A549 (cell line): Measurements from ENCODE around the gene TPRG1. TPM values are rescaled to one million over a fixed set of nuclear protein-coding genes. Genes with fewer than 3 reads are reported as not detected.

Experiments used
- ATAC-seq, 2 experiments: fragments of 200-7000 bp in 1 of 2; fragments of >200 bp in 1 of 2; cut with Nextera tagmentation in 1 of 2; cut with Tn5 transposase in 1 of 2; 3 replicates each; pipeline versions ENCODE4 v1.8.0 to v1.9.1; 2018 to 2020; ENCODE audit warnings: mild to moderate bottlenecking in 1 of 2, moderate library complexity in 1 of 2
- CTCF ChIA-PET: fragments of 300-600 bp; sonication (Branson Sonifier 250); formaldehyde crosslinking; extraction: SDS; loops from one replicate; lab custom pipeline; 2021; ENCODE audit warnings: antibody characterized with exemption, inconsistent platforms; lab: Yijun Ruan, JAX
- POLR2A ChIA-PET: fragments of 350-600 bp; formaldehyde crosslinking; extraction: SDS; loops from one replicate; lab custom pipeline; 2021; ENCODE audit warnings: antibody characterized with exemption, inconsistent platforms; lab: Yijun Ruan, JAX
- DNase-seq, 2 experiments: peaks; one replicate each; pipeline versions ENCODE4 v3.0.0 to v3.0.0-alpha.2; 2011 to 2016; ENCODE audit warnings: low read depth in 1 of 2, low spot score in 1 of 2
- FAIRE-seq: peaks from 2 replicates; lab custom pipeline; 2011; peaks lifted over from hg19 to GRCh38; lab: Jason Lieb, UNC
- H3K27ac ChIP-seq, 2 experiments: fragments of >200 bp; sonication (Bioruptor Twin); formaldehyde crosslinking; 3 replicates each; pipeline ENCODE4 v1.5.1; 2016 to 2017
- H3K4me1 ChIP-seq: fragments of >200 bp; sonication (Bioruptor Twin); formaldehyde crosslinking; 3 replicates; pipeline ENCODE4 v1.6.1; 2016
- H3K4me2 ChIP-seq: fragments of >200 bp; sonication (Bioruptor Twin); formaldehyde crosslinking; 3 replicates; pipeline ENCODE4 v1.6.1; 2016
- H3K4me3 ChIP-seq: fragments of >200 bp; sonication (Bioruptor Twin); formaldehyde crosslinking; 3 replicates; pipeline ENCODE4 v1.5.1; 2016
- H3K9me3 ChIP-seq: fragments of >200 bp; sonication (Bioruptor Twin); formaldehyde crosslinking; 3 replicates; pipeline ENCODE4 v1.6.1; 2016
- CBX2 ChIP-seq: fragments of 200-600 bp; sonication (generic); IDR thresholded peaks from 2 replicates; pipeline ENCODE4 v1.6.1; 2016; ENCODE audit warnings: low read depth, mild to moderate bottlenecking, borderline replicate concordance
- EHMT2 ChIP-seq: fragments of 200-600 bp; sonication (generic); IDR thresholded peaks from 2 replicates; pipeline ENCODE4 v1.6.1; 2016; ENCODE audit warnings: antibody characterized with exemption, low read depth, mild to moderate bottlenecking, moderate library complexity
- FOSB ChIP-seq: fragments of 250-450 bp; sonication (Bioruptor Pico); IDR thresholded peaks from 2 replicates; pipeline ENCODE4 v1.5.0; 2020; ENCODE audit warnings: mild to moderate bottlenecking, moderate library complexity
- FOSL2 ChIP-seq, 2 experiments: fragments of 450-650 bp in 1 of 2; fragments of >200 bp in 1 of 2; sonication (Bioruptor Twin) in 1 of 2; formaldehyde crosslinking; IDR thresholded peaks; 2 replicates each; pipeline versions ENCODE4 v1.5.0 to v1.6.1; 2016 to 2020; ENCODE audit warnings: mild to moderate bottlenecking in 1 of 2, moderate library complexity in 1 of 2
- GATA3 ChIP-seq: IDR thresholded peaks from 2 replicates; pipeline ENCODE4 v1.6.1; 2012; ENCODE audit warnings: borderline replicate concordance
- HDAC2 ChIP-seq: fragments of 200-600 bp; sonication (generic); IDR thresholded peaks from 2 replicates; pipeline ENCODE4 v1.6.1; 2016
- HEYL ChIP-seq: fragments of 250-450 bp; sonication (Bioruptor Pico); IDR thresholded peaks from 2 replicates; pipeline ENCODE4 v1.8.0; 2021; ENCODE audit warnings: mild to moderate bottlenecking, moderate library complexity
- HOXA7 ChIP-seq: fragments of 250-450 bp; sonication (Bioruptor Pico); IDR thresholded peaks from 2 replicates; pipeline ENCODE4 v1.5.0; 2020; ENCODE audit warnings: mild to moderate bottlenecking, moderate library complexity
- HOXB13 ChIP-seq: fragments of 250-450 bp; sonication (Bioruptor Pico); IDR thresholded peaks from 2 replicates; pipeline ENCODE4 v1.5.0; 2020; ENCODE audit warnings: low read depth, mild to moderate bottlenecking, moderate library complexity
- HOXB5 ChIP-seq: fragments of 250-450 bp; sonication (Bioruptor Pico); IDR thresholded peaks from 2 replicates; pipeline ENCODE4 v1.5.0; 2020; ENCODE audit warnings: mild to moderate bottlenecking, moderate library complexity
- JUNB ChIP-seq: fragments of >200 bp; sonication (Bioruptor Twin); formaldehyde crosslinking; IDR thresholded peaks from 2 replicates; pipeline ENCODE4 v1.6.1; 2016
- KDM1A ChIP-seq: fragments of 200-600 bp; sonication (generic); IDR thresholded peaks from 2 replicates; pipeline ENCODE4 v1.6.1; 2016; ENCODE audit warnings: low read depth, mild to moderate bottlenecking
- KDM5A ChIP-seq: fragments of 200-600 bp; sonication (generic); IDR thresholded peaks from 2 replicates; pipeline ENCODE4 v1.6.1; 2016; ENCODE audit warnings: antibody characterized with exemption, mild to moderate bottlenecking
- MAZ ChIP-seq: fragments of 150-350 bp; IDR thresholded peaks from 2 replicates; pipeline ENCODE4 v1.6.1; 2014; ENCODE audit warnings: antibody characterized with exemption, low read depth, low read length, borderline replicate concordance
- MYC ChIP-seq: IDR thresholded peaks from 2 replicates; pipeline ENCODE4 v1.6.1; 2012; ENCODE audit warnings: mild to moderate bottlenecking, inconsistent platforms, low read length, improper control_type of control experiment, borderline replicate concordance
- POLR2A ChIP-seq: IDR thresholded peaks from 2 replicates; pipeline ENCODE4 v1.6.1; 2012; ENCODE audit warnings: mild to moderate bottlenecking, low read length
- RCOR1 ChIP-seq: fragments of 150-350 bp; IDR thresholded peaks from 2 replicates; pipeline ENCODE4 v1.6.1; 2014; ENCODE audit warnings: antibody characterized with exemption, low read length, low read depth
- RFX5 ChIP-seq: fragments of 450-650 bp; IDR thresholded peaks from 2 replicates; pipeline ENCODE4 v1.7.1; 2014; ENCODE audit warnings: antibody characterized with exemption, mild to moderate bottlenecking, moderate library complexity
- RNF2 ChIP-seq: fragments of 200-600 bp; sonication (generic); IDR thresholded peaks from 2 replicates; pipeline ENCODE4 v1.6.1; 2016; ENCODE audit warnings: low read depth, mild to moderate bottlenecking, antibody characterized with exemption, moderate library complexity, borderline replicate concordance
- ZFP36 ChIP-seq: fragments of 450-650 bp; IDR thresholded peaks from 2 replicates; pipeline ENCODE4 v1.6.1; 2014; ENCODE audit warnings: borderline replicate concordance; ENCODE audit not compliant: partially characterized antibody
- ZNF302 ChIP-seq: fragments of 250-450 bp; sonication (Bioruptor Pico); IDR thresholded peaks from 2 replicates; pipeline ENCODE4 v1.9.0; 2021; ENCODE audit warnings: inconsistent platforms, mild to moderate bottlenecking, moderate library complexity
- WGBS: methylation state at CpG from one replicate; pipeline ENCODE4 v1.1.6; 2017; ENCODE audit errors: missing lambda C conversion rate; 5-methylcytosine and 5-hydroxymethylcytosine counted together
- polyA plus RNA-seq, 4 experiments: library from polyadenylated mRNA; depleted of rRNA in 3 of 4; stranded (reverse); fragments of >200 nt; fragmentation: RNase III in 1 of 4; extraction: RNeasy Plus Mini Kit Qiagen cat#74134 plus additional on column Dnase treatment in 1 of 4; gene quantifications; 2 replicates in 3 of 4; 3 replicates in 1 of 4; pipeline ENCODE4 v1.2.3, GENCODE V29; 2011 to 2017
- TF ChIP-seq, protein P1 (sequence below): fragments of 250-450 bp; sonication (Bioruptor Pico); IDR thresholded peaks from 2 replicates; pipeline ENCODE4 v1.5.0; 2021; ENCODE audit warnings: mild to moderate bottlenecking, moderate library complexity, borderline replicate concordance
- TF ChIP-seq, protein P2 (sequence below): IDR thresholded peaks from 2 replicates; pipeline ENCODE4 v1.6.1; 2012; ENCODE audit warnings: low read depth, borderline replicate concordance
- TF ChIP-seq, protein P3 (sequence below): fragments of >200 bp; sonication (Bioruptor Twin); formaldehyde crosslinking; IDR thresholded peaks from 2 replicates; pipeline ENCODE4 v1.6.1; 2016
- TF ChIP-seq, protein P4 (sequence below): IDR thresholded peaks from 2 replicates; pipeline ENCODE4 v1.6.1; 2012
- TF ChIP-seq, protein P5 (sequence below): fragments of 450-650 bp; IDR thresholded peaks from 2 replicates; pipeline ENCODE4 v1.6.1; 2014; ENCODE audit warnings: antibody characterized with exemption

TPRG1 gene
- polyA plus RNA-seq, 2 of the 4 experiments (the other 2 are of a cell fraction): 0.21 to 1.1 TPM

DNA sequence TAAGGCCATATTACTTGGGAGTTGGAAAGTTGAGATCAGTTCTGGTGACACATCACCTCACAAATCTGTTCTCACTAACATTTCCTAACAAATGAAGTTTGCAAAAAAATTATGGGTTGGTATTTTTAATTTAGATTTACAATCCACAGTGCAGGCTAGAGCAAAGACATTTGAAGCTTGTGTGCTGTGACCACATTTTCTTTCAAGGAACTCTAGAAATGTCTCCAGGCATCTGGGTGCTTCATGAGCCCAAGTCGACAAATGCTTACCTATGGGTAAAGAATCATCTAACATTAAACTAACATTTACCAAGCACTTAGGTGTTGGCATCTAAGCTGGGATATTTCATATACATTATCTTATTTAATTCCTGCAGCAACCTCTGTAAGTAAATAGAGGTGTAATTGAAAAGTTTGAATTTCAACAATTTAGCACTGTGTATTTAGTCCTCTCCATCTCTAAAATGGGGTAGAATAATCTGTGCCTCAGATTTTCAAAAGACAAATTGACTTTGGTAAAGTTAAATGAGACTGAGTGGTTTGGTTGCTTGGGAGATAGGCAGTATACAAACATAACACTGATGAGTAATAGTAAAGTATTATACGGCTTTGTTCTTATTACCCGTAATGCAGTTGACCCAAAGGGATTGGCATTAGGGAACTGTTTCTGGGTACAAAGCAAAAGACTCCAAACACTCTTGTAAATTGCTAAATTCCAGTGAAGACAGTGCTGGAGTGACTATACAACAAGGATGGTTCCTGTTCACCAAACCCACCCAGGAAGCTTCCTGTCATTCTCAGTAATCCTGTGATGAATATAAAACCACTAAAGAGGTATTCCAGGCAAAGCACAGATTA is 162.5 kb downstream of the TPRG1 start:
- FAIRE-seq: no peak
- H3K4me1 ChIP-seq: peaks cover 13% of the 10 kb centered on the region
- peak overlapping the region; percentile 36; the same call in 2 of the 3 replicates for H3K4me2 ChIP-seq
- no peak for TF ChIP-seq FOSL2 (IDR thresholded peaks at IDR 0.05)
- peak; percentile 66 for TF ChIP-seq FOSL2 (CRISPR knock-in tag; IDR thresholded peaks at IDR 0.05)
- TF ChIP-seq ZFP36: no peak
- ChIA-PET POLR2A (interaction anchor here (1.7 kb wide), 1 partner anchor 10 kb away, joined by 5 read pairs; no protein-coding TSS in a partner anchor), CTCF (interaction anchor here (0.7 kb wide), 1 partner anchor 103 kb away, joined by 3 read pairs; no protein-coding TSS in a partner anchor)
- DNase-seq: peak; percentile 31 to 78
- WGBS: 9% methylated on average over 3 of the region's 3 CpGs
- no peak overlapping the region for H3K4me3 ChIP-seq
- H3K27ac ChIP-seq: peak overlapping the region; percentile 43 to 67
- peak; percentile 66 to 81 for ATAC-seq
- H3K9me3 ChIP-seq: 0 out of 3 replicates have a peak, but pooled peaks cover 7% of the 10 kb centered on the region

DNA sequence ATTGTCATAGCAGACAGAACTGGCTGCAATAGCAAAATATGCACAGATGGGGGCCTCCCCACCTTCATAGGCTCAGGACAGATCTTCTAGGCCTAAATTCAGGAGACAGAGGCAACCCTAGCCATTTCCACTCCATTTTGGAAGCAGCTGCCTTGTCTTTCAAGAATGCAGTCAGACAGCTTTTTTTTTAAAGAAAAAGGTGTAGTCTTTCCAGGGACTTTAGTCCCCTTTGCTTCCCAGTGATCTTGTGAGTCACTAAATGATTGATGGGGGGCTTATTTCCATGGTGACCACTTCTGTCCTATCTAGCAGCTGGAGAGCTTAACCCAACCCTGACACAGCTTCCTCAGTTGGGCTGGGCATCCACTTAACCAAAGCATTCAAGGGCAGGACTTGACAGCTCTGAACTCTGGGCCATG is 165.9 kb downstream of the TPRG1 start:
- ChIA-PET CTCF (interaction anchor here (0.8 kb wide), 1 partner anchor 610 kb away, joined by 3 read pairs; no protein-coding TSS in a partner anchor), POLR2A (no interaction called here)
- ATAC-seq (no peak), DNase-seq (no peak), FAIRE-seq (no peak)
- 0 out of 3 replicates have a peak, but pooled peaks cover 7% of the 10 kb centered on the region for H3K9me3 ChIP-seq
- peaks cover 14% of the 10 kb centered on the region for H3K4me1 ChIP-seq
- peak overlapping the region in 1 of 2 experiments; percentile 35; a peak in 1 of 6 replicates for H3K27ac ChIP-seq
- H3K4me3 ChIP-seq: no peak overlapping the region
- H3K4me2 ChIP-seq: no peak overlapping the region
- TF ChIP-seq KDM5A (no peak), MYC (no peak), CBX2 (no peak), ZFP36 (no peak), KDM1A (no peak), HEYL (CRISPR knock-in tag) (no peak), FOSB (CRISPR knock-in tag) (no peak), RFX5 (no peak), RCOR1 (no peak), ZNF302 (CRISPR knock-in tag) (no peak), HDAC2 (no peak)
- TF ChIP-seq, protein P1, sequence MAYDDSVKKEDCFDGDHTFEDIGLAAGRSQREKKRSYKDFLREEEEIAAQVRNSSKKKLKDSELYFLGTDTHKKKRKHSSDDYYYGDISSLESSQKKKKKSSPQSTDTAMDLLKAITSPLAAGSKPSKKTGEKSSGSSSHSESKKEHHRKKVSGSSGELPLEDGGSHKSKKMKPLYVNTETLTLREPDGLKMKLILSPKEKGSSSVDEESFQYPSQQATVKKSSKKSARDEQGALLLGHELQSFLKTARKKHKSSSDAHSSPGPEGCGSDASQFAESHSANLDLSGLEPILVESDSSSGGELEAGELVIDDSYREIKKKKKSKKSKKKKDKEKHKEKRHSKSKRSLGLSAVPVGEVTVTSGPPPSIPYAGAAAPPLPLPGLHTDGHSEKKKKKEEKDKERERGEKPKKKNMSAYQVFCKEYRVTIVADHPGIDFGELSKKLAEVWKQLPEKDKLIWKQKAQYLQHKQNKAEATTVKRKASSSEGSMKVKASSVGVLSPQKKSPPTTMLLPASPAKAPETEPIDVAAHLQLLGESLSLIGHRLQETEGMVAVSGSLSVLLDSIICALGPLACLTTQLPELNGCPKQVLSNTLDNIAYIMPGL: no peak
- TF ChIP-seq, protein P2, sequence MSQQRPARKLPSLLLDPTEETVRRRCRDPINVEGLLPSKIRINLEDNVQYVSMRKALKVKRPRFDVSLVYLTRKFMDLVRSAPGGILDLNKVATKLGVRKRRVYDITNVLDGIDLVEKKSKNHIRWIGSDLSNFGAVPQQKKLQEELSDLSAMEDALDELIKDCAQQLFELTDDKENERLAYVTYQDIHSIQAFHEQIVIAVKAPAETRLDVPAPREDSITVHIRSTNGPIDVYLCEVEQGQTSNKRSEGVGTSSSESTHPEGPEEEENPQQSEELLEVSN: no peak
- TF ChIP-seq, protein P3, sequence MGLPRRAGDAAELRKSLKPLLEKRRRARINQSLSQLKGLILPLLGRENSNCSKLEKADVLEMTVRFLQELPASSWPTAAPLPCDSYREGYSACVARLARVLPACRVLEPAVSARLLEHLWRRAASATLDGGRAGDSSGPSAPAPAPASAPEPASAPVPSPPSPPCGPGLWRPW: no peak
- TF ChIP-seq, protein P4, sequence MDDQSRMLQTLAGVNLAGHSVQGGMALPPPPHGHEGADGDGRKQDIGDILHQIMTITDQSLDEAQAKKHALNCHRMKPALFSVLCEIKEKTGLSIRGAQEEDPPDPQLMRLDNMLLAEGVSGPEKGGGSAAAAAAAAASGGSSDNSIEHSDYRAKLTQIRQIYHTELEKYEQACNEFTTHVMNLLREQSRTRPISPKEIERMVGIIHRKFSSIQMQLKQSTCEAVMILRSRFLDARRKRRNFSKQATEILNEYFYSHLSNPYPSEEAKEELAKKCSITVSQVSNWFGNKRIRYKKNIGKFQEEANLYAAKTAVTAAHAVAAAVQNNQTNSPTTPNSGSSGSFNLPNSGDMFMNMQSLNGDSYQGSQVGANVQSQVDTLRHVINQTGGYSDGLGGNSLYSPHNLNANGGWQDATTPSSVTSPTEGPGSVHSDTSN: no peak

DNA sequence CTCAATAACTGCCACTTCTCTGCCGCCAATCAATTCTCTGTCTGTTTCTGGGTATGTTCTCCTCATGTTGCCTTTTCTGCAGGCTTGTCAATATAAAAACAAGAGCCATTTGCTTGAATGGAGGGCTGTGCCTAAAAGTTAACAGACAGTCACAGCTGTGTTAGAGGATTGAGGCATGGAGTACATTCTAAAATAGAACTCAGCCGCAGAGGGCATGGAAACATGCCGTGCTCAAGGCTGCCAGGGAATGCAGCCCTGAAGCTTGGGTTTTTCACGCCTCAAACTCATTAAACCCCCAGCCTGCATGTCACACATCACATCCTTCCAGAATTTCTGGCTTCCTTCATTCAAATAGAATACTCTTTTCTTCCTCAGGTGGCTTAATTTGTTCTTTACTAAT is 166.6 kb downstream of the TPRG1 start:
- no peak for ATAC-seq
- H3K4me1 ChIP-seq: peaks cover 19% of the 10 kb centered on the region
- no peak overlapping the region for H3K4me3 ChIP-seq
- ChIA-PET POLR2A (no interaction called here), CTCF (no interaction called here)
- H3K4me2 ChIP-seq: no peak overlapping the region
- WGBS: 92% methylated on average over 4 of the region's 4 CpGs
- H3K27ac ChIP-seq: no peak overlapping the region; a peak in 1 of 6 replicates
- no peak for DNase-seq
- H3K9me3 ChIP-seq: 0 out of 3 replicates have a peak, but pooled peaks cover 7% of the 10 kb centered on the region
- FAIRE-seq: no peak
- TF ChIP-seq MYC: no peak
- TF ChIP-seq EHMT2: no peak
- TF ChIP-seq HOXB5 (CRISPR knock-in tag): no peak
- TF ChIP-seq, protein P4: no peak
- TF ChIP-seq, protein P3: no peak
- no peak for TF ChIP-seq RNF2
- no peak for TF ChIP-seq JUNB
- TF ChIP-seq POLR2A: no peak
- TF ChIP-seq HOXB13: no peak
- TF ChIP-seq MAZ: no peak
- TF ChIP-seq GATA3: no peak
- TF ChIP-seq, protein P5, sequence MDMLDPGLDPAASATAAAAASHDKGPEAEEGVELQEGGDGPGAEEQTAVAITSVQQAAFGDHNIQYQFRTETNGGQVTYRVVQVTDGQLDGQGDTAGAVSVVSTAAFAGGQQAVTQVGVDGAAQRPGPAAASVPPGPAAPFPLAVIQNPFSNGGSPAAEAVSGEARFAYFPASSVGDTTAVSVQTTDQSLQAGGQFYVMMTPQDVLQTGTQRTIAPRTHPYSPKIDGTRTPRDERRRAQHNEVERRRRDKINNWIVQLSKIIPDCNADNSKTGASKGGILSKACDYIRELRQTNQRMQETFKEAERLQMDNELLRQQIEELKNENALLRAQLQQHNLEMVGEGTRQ: no peak
- TF ChIP-seq HOXA7 (CRISPR knock-in tag): no peak
